ENCODE results near the gene LHFPL2.
"Not testable (repeated sequence)": the region's sequence is repeated elsewhere in the genome, so short reads cannot be mapped to it uniquely, and the experiment has no call there.

LHFPL2 gene

DNA sequence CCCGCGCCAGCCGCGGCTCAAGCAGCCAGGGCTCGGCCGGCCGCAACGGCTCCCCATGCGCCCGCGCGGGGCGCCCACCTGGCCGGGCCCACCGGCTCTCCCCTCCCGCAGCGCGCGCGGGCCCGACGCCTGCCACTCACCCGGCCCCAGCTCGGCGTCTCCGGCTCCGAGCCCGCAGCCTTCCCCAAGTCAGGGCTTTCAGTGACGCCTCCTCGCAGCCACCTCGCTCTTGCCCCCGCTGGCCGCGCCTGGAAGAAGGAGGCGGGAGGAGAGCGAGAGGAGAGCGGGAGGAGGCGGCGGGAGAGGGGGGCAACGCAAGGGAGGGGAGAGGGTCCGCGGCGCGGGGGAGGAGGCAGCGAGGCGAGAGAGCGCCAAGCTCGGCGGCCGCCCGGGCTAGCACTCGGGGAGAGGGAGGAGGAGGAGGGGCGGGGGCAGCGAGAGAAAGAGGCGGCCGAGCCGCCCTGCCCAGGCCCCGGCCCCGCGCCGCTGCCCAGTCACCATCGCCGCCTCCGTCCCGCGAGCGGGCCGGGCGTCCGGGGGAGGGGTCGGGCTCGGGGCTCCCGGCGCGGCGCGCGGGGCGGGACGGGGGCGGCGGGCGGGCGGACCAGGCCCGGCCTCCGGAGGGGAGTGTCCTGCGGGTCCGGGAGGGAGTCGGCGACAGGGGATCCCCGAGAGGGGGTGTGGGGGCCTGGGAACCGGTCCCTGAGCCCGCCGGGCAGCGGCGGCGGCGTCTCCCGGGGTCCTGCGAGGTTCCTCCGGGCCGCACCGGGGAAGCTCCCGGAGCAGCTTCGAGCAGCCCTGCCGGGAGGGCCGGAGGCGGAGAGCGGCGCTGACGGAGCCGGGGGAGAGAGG is at the start of gene LHFPL2:
Gene LHFPL2, minus strand, starts transcription at position 414 of the 852 bp plus-strand sequence. CDS start 138,559 bp downstream, outside the sequence.
- in situ Hi-C loops (cut with HindIII; ENCODE audit: low pct_ligation_motif_present, low pct_unique_long_range_greater_than_20kb, low sequenced_read_pairs): loop anchor here (25.0 kb wide), 1 partner anchor 111 kb away; no protein-coding TSS in a partner anchor
- peak; percentile 71 for DNase-seq

DNA sequence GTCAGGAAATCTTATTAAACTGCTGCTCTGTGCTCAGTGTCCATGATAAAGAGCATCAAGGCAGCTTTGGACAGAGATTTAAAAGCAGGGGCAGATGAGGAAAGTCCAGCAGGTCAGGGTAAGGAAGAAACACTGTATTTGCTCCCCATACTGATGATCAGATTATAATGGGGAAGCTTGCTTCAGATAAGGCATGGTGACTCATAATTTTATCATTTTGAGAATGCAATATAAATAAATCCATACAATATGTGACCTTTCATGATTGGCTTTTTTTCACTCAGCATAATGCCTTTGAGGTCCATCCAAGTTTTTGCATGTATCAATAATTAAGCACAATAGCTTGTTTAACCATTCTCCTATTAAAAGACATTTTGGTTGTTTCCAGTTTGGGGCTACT is 48.1 kb upstream of the LHFPL2 start:
- no peak for DNase-seq
- in situ Hi-C loops (cut with HindIII; ENCODE audit: low pct_ligation_motif_present, low pct_unique_long_range_greater_than_20kb, low sequenced_read_pairs): no loop called here

- in situ Hi-C loops (cut with HindIII; ENCODE audit: low pct_ligation_motif_present, low pct_unique_long_range_greater_than_20kb, low sequenced_read_pairs); DNase-seq: not testable (repeated sequence)
Measured at GRCh38 chr5:78696052-78696451, 47.5 kb upstream of the LHFPL2 start.

GRCh38 chr5:78693339-78693738 is 44.8 kb upstream of the LHFPL2 start:
- no peak for DNase-seq
- in situ Hi-C loops (cut with HindIII; ENCODE audit: low pct_ligation_motif_present, low pct_unique_long_range_greater_than_20kb, low sequenced_read_pairs): no loop called here

DNA sequence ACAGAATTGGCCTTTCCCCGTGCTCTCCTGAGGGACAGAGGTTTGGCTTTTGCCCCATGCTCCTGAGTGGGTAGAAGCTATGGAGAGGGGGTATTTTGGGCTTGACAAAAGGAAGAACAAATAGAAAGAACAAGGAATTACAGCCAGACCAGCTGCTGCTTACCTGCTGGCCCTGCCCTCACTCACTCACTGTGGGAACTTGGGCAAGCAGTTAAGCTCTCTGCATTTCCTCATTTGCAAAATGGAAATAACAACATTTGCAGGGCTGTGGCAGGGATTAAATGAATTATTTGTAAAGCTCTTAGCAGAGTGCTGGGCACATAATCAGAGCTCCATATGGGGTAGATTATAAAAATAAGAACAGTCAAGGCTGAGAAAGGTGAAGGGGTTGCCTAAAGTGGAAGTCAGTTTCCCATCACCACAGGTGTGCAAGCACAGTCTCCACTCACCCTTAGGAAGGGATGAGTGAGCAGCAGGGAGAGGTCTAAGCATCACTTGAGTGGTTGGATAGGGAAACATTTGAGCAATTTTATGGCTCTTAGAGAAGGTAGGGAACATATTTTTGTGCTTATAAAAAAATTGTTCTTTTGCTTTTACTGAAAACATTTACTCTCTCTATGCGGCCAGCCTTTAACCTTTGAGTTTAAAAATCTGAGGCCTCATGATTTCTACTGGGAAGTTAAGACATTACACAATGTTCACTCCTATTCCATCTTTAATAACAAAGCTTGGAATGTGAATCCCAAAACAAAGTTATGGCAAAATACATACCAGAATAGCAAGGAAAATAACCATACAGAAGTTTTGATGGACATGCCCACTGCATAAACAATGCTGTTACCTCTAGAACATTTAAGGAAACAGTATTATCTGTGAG is 42.8 kb upstream of the LHFPL2 start:
- in situ Hi-C loops (cut with HindIII; ENCODE audit: low pct_ligation_motif_present, low pct_unique_long_range_greater_than_20kb, low sequenced_read_pairs): no loop called here

GRCh38 chr5:78690253-78690972 is 41.8 kb upstream of the LHFPL2 start:
- DNase-seq: no peak
- in situ Hi-C loops (cut with HindIII; ENCODE audit: low pct_ligation_motif_present, low pct_unique_long_range_greater_than_20kb, low sequenced_read_pairs): no loop called here

More for the DNA sequence above, 42.8 kb upstream of the LHFPL2 start:
- DNase-seq: no peak

DNA sequence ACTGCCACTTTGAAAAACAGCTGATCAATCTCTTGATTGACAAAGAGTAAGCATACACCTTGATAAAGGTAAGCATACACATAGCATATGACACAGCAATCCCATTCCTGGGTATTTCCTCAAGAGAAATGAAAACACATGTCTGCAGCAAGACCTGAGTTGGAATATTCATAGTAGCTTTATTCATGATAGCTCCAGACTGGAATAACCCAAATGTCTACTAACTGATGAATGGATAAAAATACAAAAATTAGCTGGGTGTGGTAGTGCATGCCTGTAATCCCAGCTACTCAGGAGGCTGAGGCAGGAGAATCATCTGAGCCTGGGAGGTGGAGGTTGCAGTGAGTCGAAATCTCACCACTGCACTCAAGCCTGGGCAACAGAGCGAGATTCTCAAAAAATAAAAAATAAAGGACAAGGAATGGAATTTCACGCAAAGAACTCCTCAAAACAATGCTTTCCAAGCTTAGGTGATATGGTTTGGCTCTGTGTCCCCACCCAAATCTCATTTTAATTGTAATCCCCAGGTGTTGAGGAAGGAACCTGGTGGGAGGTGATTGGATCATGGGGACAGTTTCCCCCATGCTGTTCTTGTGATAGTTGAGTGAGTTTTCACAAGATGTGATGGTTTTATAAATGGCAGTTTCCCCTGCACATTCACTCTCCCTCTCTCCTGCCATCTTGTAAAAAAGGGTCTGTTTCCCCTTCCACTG is 41.1 kb upstream of the LHFPL2 start:
- DNase-seq: no peak
- in situ Hi-C loops (cut with HindIII; ENCODE audit: low pct_ligation_motif_present, low pct_unique_long_range_greater_than_20kb, low sequenced_read_pairs): no loop called here

DNA sequence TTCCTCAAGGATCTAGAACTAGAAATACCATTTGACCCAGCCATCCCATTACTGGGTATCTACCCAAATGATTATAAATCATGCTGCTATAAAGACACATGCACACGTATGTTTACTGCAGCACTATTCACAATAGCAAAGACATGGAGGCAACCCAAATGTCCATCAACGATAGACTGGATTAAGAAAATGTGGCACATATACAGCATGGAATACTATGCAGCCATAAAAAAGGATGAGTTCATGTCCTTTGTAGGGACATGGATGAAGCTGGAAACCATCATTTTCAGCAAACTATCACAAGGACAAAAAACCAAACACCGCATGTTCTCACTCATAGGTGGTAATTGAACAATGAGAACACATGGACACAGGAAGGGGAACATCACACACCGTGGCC is 38.9 kb upstream of the LHFPL2 start:
- DNase-seq; in situ Hi-C loops (cut with HindIII; ENCODE audit: low pct_ligation_motif_present, low pct_unique_long_range_greater_than_20kb, low sequenced_read_pairs): not testable (repeated sequence)

- in situ Hi-C loops (cut with HindIII; ENCODE audit: low pct_ligation_motif_present, low pct_unique_long_range_greater_than_20kb, low sequenced_read_pairs); DNase-seq: not testable (repeated sequence)
Measured at GRCh38 chr5:78683905-78684304, 35.3 kb upstream of the LHFPL2 start.

DNA sequence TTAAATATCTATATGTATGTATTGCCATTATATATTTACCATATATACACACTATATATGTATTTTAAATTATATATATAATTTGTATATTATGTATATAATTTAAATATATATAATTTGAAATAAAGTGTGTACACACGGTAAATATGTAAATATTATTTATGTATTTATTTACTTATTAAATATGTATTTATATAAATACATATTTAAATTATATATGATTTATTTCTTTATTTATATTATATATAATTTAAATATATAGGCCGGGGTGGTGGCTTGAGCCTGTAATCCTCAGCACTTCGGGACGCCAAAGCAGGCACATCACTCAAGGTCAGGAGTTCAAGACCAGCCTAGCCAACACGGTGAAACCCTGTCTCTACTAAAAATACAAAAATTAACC is 31.3 kb upstream of the LHFPL2 start:
- in situ Hi-C loops (cut with HindIII; ENCODE audit: low pct_ligation_motif_present, low pct_unique_long_range_greater_than_20kb, low sequenced_read_pairs): no loop called here
- DNase-seq: no peak

DNA sequence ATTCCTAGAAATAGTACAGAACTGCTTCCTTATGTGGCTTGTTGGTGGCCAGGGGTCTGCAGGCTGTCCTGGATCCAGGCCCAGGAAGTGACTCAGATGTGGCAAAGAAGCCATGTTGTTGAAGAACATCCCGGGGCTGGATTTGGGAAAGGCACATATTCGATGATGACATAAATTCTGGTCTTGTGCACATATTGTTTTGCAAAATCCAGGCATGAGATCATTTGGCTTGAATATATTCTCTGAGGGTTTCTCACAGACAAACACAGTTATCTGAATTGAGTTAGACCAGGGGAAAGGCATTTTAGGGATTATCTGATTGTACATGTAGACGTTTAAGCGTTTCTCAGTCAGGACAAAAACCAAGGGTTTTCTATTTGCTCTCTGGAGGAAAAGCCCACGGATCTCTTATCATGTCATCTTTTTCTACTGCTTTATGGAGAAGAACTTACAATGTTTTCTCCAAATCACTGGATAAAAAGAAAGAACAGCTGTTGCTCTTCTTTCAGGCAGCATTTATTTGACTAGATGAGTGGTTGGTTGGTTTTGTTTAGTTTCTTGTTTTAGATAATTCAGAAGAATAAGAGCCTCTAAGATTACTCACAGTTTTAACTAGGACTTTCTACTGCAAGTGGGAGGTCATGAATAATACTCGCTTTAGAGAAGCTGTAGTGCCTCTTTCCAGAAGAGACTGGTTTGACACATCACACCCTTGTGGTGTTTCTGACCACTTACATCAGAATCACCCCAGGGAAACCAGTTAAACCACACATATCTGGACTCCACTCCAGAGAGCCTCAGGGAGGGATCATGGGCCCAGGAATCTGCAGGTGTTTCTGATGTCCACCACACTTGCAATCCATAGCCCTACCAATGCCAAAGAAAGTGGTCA is 29.5 kb upstream of the LHFPL2 start:
- DNase-seq: peak; percentile 22
- in situ Hi-C loops (cut with HindIII; ENCODE audit: low pct_ligation_motif_present, low pct_unique_long_range_greater_than_20kb, low sequenced_read_pairs): no loop called here

DNA sequence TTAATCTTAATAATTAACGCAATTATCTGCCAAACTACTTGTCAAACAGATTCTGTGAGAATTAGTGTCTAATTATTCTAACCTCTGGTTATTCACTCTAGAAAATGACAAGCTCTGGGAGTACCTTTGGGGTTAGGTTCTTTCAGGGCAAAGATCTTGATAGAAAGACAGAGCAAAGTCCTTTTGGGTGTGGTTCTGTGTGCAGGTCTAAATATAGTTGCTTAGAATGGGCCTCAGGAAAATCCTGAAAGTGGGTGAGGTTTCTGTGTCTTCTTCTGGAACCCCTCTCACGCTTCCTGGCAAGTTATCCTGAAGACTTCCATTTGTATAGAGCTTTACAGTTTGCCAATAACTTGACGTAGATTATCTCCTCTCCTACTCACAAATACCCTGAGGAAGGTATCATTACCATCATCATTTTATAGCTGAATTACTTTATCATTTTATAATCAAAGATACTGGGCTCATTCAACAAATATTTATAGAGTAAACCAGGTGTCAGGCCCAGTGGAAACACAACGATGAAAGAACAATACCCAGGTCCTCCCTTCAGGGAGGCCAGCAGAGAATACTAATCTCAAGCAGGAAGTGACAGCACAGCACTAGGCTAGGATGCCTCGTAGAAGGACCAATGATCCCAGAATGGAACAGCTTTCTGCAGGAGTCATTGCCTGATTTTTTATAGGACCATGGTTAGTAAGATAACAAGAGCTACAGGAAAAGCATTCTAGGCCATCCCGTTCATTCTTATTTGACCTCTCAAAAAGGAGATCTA is 27.6 kb upstream of the LHFPL2 start:
- in situ Hi-C loops (cut with HindIII; ENCODE audit: low pct_ligation_motif_present, low pct_unique_long_range_greater_than_20kb, low sequenced_read_pairs): no loop called here

DNA sequence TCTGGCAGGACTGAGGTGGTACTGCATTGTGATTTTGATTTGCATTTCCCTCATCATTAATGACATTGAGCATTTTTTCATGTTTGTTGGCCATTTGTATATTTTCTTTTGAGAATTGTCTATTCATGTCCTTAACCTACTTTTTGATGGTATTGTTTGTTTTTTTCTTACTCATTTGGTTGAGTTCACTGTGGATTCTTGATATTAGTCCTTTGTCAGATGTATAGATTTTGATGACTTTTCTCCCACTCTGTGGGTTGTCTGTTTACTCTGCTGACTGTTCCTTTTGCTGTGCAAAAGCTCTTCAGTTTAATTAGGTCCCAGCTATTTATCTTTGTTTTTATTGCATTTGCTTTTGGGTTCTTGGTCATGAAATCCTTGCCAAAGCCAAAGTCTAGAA is 25.3 kb upstream of the LHFPL2 start:
- DNase-seq; in situ Hi-C loops (cut with HindIII; ENCODE audit: low pct_ligation_motif_present, low pct_unique_long_range_greater_than_20kb, low sequenced_read_pairs): not testable (repeated sequence)

More for the DNA sequence above, 27.6 kb upstream of the LHFPL2 start:
- DNase-seq: no peak

DNA sequence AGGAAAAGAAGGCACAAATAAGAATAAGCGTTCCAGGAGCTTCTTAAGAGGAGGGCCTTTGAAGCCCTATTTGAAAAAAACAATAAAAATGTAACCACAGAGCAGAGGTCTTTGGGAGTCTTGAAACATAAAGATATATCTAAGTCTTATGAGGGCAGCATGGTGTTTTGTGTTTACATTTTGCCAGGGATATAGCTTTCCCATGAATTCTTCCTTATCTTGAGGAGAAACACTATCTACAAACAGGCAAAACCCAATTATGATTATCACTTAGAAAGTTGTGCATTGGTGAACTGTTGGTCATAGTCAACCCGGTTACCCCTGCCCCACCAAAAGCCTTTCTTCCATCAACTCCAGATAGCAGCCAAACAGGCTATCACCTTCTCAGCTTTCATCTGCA is 23.6 kb upstream of the LHFPL2 start:
- no peak for DNase-seq
- in situ Hi-C loops (cut with HindIII; ENCODE audit: low pct_ligation_motif_present, low pct_unique_long_range_greater_than_20kb, low sequenced_read_pairs): no loop called here

DNA sequence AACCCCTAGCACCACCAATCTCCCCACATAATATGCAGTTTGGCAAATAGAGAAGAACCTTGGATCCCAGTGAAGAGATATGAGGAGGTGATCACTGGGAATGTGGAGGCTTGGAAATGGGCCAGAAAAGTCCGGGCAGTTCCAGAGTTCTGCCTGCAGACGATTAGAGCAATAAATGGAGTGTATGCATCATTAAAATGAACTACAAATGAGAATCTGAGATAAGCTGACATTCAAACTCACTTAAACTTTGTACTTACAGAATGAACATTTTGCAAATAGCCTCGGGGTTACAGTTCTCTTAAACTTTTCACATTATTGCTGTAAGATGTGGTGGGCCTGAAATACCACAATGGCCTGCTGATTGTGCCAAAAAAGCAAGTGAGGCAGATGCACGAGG is 23.0 kb upstream of the LHFPL2 start:
- in situ Hi-C loops (cut with HindIII; ENCODE audit: low pct_ligation_motif_present, low pct_unique_long_range_greater_than_20kb, low sequenced_read_pairs): no loop called here

DNA sequence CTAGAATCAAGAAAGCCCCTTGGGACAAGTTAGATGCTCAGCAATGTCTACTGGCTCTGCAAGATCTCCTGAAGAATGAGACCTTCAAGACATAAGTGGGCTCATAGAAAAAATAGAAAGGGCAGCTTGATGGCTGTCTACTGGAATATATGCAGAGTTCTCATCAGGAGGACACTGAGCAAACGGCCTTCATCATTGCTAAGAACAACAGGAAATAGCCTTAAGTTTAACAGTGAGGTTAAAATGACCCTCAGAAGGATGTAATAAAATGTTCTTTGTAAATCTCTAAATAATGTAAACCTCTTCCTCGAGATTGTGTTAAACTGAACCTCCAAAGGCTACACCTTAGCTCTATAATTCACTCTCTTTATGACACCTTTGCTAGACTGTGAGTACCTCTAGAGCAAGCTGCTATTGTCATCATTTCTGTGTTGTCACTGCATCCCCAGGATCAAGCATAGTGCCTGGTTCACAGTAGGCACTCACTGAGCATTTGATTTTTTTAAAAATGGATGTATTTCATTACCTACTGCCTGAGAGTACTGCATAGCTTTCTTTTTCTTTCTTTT is 22.2 kb upstream of the LHFPL2 start:
- in situ Hi-C loops (cut with HindIII; ENCODE audit: low pct_ligation_motif_present, low pct_unique_long_range_greater_than_20kb, low sequenced_read_pairs): no loop called here

More for the DNA sequence above, 23.0 kb upstream of the LHFPL2 start:
- DNase-seq: no peak

More for the DNA sequence above, 22.2 kb upstream of the LHFPL2 start:
- no peak for DNase-seq

Data from ACHN (cell line).